Ascending aorta (tissue), 2 donors: Measurements from ENCODE around the gene OR2A14. TPM values are rescaled to one million over a fixed set of nuclear protein-coding genes. Genes with fewer than 3 reads are reported as not detected.
"Not testable (repeated sequence)": the region's sequence is repeated elsewhere in the genome, so short reads cannot be mapped to it uniquely, and the experiment has no call there.

Experiments used
- DNase-seq, 2 donors: peaks; one replicate each; pipeline ENCODE4 v3.0.0-alpha.2; 2019; ENCODE audit warnings: low spot score in 2 of 2
- H3K27ac ChIP-seq, 2 donors: fragments of 200-600 bp; sonication (generic); one replicate each; pipeline ENCODE4 v1.5.1; 2016 to 2017; ENCODE audit warnings: mild to moderate bottlenecking in 1 of 2
- H3K27me3 ChIP-seq: fragments of 200-600 bp; sonication (generic); one replicate; pipeline ENCODE4 v1.5.1; 2017
- H3K36me3 ChIP-seq, 2 donors: fragments of 200-600 bp; sonication (generic); one replicate each; pipeline ENCODE4 v1.5.1; 2016
- H3K4me1 ChIP-seq, 2 donors: fragments of 200-600 bp; sonication (generic); one replicate each; pipeline ENCODE4 v1.5.1; 2016 to 2017; ENCODE audit warnings: mild to moderate bottlenecking in 1 of 2
- H3K4me3 ChIP-seq, 2 donors: fragments of 200-600 bp; sonication (generic); one replicate each; pipeline ENCODE4 v1.5.1; 2016 to 2017; ENCODE audit warnings: mild to moderate bottlenecking in 1 of 2
- H3K9me3 ChIP-seq, 2 donors: fragments of 200-600 bp; sonication (generic); one replicate each; pipeline ENCODE4 v1.5.1; 2016
- CTCF ChIP-seq, 3 experiments: fragments of 200-600 bp in 2 of 3; fragments of 450-650 bp in 1 of 3; sonication (generic) in 2 of 3; IDR thresholded peaks; one replicate each; pipeline ENCODE4 v1.5.1; 2016 to 2019; ENCODE audit warnings: antibody characterized with exemption in 3 of 3, mild to moderate bottlenecking in 1 of 3, moderate library complexity in 1 of 3
- intact Hi-C: fragments of 100-400 bp; cut with DNase I; formaldehyde crosslinking; loops from one replicate; pipeline ENCODE4 v1.15.1; 2023
- total RNA-seq: library from RNA; depleted of rRNA; stranded (reverse); fragments of >200 nt; gene quantifications from one replicate; pipeline ENCODE4 v1.1.0, GENCODE V29; 2016

The OR2A14 gene
- total RNA-seq, 1 donor from 2014 or later: not detected

- Histone ChIP-seq H3K27ac (no peak overlapping the region), H3K9me3 (no peaks in the 10 kb centered on the region), H3K36me3 (no peaks in the 10 kb centered on the region), H3K4me3 (no peak overlapping the region), H3K27me3 (no peaks in the 10 kb centered on the region), H3K4me1 (no peaks in the 10 kb centered on the region)
- intact Hi-C loops: no loop called here
- no peak for DNase-seq
- no peak for TF ChIP-seq CTCF (IDR thresholded peaks at IDR 0.05)
Measured at GRCh38 chr7:144113651-144114050, 9.3 kb upstream of the OR2A14 start.

- H3K4me1 ChIP-seq: no peaks in the 10 kb centered on the region
- H3K27ac ChIP-seq: no peak overlapping the region
- no peak overlapping the region for H3K4me3 ChIP-seq
- TF ChIP-seq CTCF (IDR thresholded peaks at IDR 0.05): no peak
- H3K27me3 ChIP-seq: no peaks in the 10 kb centered on the region
- intact Hi-C loops: no loop called here
- no peak for DNase-seq
- no peaks in the 10 kb centered on the region for H3K9me3 ChIP-seq
- H3K36me3 ChIP-seq: no peaks in the 10 kb centered on the region
Measured at GRCh38 chr7:144118341-144118740, 4.6 kb upstream of the OR2A14 start.

GRCh38 chr7:144127714-144128334 is 4.8 kb downstream of the OR2A14 start:
- Histone ChIP-seq H3K9me3 (no peaks in the 10 kb centered on the region), H3K27me3 (no peaks in the 10 kb centered on the region), H3K4me1 (no peaks in the 10 kb centered on the region), H3K27ac (no peak overlapping the region), H3K4me3 (no peak overlapping the region), H3K36me3 (no peaks in the 10 kb centered on the region)
- intact Hi-C loops: no loop called here
- peak; percentile 25 to 88 for DNase-seq
- peak; percentile 31 to 72 (median 59) for TF ChIP-seq CTCF (IDR thresholded peaks at IDR 0.05)

GRCh38 chr7:144129601-144130000 is 6.6 kb downstream of the OR2A14 start:
- intact Hi-C loops, H3K27ac ChIP-seq, H3K36me3 ChIP-seq, H3K4me1 ChIP-seq, H3K4me3 ChIP-seq, DNase-seq, H3K9me3 ChIP-seq, H3K27me3 ChIP-seq: not testable (repeated sequence)

GRCh38 chr7:144130730-144131129 is 7.8 kb downstream of the OR2A14 start:
- Histone ChIP-seq H3K4me3 (no peak overlapping the region), H3K27me3 (no peaks in the 10 kb centered on the region), H3K4me1 (no peaks in the 10 kb centered on the region), H3K36me3 (no peaks in the 10 kb centered on the region), H3K9me3 (no peaks in the 10 kb centered on the region), H3K27ac (no peak overlapping the region)
- intact Hi-C loops: no loop called here
- no peak for DNase-seq
- no peak for TF ChIP-seq CTCF (IDR thresholded peaks at IDR 0.05)

- DNase-seq: no peak
- Histone ChIP-seq H3K27me3 (no peaks in the 10 kb centered on the region), H3K36me3 (no peaks in the 10 kb centered on the region), H3K4me1 (no peaks in the 10 kb centered on the region), H3K9me3 (no peaks in the 10 kb centered on the region), H3K4me3 (no peak overlapping the region), H3K27ac (no peak overlapping the region)
- no peak for TF ChIP-seq CTCF (IDR thresholded peaks at IDR 0.05)
- intact Hi-C loops: no loop called here
Measured at GRCh38 chr7:144132262-144132661, 9.3 kb downstream of the OR2A14 start.
